Esophagus squamous epithelium (tissue), 5 donors: ENCODE measurements around the gene PALD1. TPM values are rescaled to one million over a fixed set of nuclear protein-coding genes. Genes with fewer than 3 reads are reported as not detected.

Experiments
- DNase-seq: peaks from one replicate; lab custom pipeline; 2025; lab: John Stamatoyannopoulos, UW
- H3K27ac ChIP-seq, 4 donors: fragments of 200-600 bp; sonication (generic); one replicate each; pipeline ENCODE4 v1.5.1; 2016 to 2019; ENCODE audit warnings: mild to moderate bottlenecking in 1 of 4
- H3K27me3 ChIP-seq, 4 donors: fragments of 200-600 bp; sonication (generic); 1 replicate in 3 of 4; 2 replicates in 1 of 4; pipeline versions ENCODE4 v1.5.1 to v1.6.0; 2017 to 2021; ENCODE audit warnings: antibody characterized with exemption in 1 of 4
- H3K36me3 ChIP-seq, 3 donors: fragments of 200-600 bp; sonication (generic); one replicate each; pipeline ENCODE4 v1.5.1; 2016 to 2019
- H3K4me1 ChIP-seq, 3 donors: fragments of 200-600 bp; sonication (generic); one replicate each; pipeline ENCODE4 v1.5.1; 2017 to 2019
- H3K4me3 ChIP-seq, 4 donors: fragments of 200-600 bp; sonication (generic); 1 replicate in 3 of 4; 2 replicates in 1 of 4; pipeline ENCODE4 v1.5.1; 2016 to 2019; ENCODE audit warnings: mild to moderate bottlenecking in 2 of 4, moderate library complexity in 1 of 4
- H3K9me3 ChIP-seq, 3 donors: fragments of 200-600 bp; sonication (generic); one replicate each; pipeline ENCODE4 v1.5.1; 2016 to 2019
- CTCF ChIP-seq, 6 experiments: fragments of 450-650 bp in 4 of 6; fragments of 200-600 bp in 2 of 6; sonication (generic) in 2 of 6; IDR thresholded peaks; one replicate each; pipeline ENCODE4 v1.5.1; 2016 to 2019; ENCODE audit warnings: antibody characterized with exemption in 6 of 6, mild to moderate bottlenecking in 4 of 6, moderate library complexity in 4 of 6
- POLR2A ChIP-seq, 4 donors: fragments of 450-650 bp; IDR thresholded peaks; one replicate each; pipeline ENCODE4 v1.6.1; 2017; ENCODE audit warnings: antibody characterized with exemption in 4 of 4, mild to moderate bottlenecking in 4 of 4, moderate library complexity in 3 of 4
- WGBS, 2 donors: methylation state at CpG; one replicate each; pipeline ENCODE4 v1.1.5; 2018; 5-methylcytosine and 5-hydroxymethylcytosine counted together
- intact Hi-C: fragments of 100-400 bp; cut with DNase I; formaldehyde crosslinking; loops from one replicate; pipeline ENCODE4 v1.15.0; 2022
- total RNA-seq, 4 donors: library from RNA; depleted of rRNA; stranded (reverse); fragments of >200 nt; gene quantifications; one replicate each; pipeline ENCODE4 v1.1.0, GENCODE V29; 2016
- donor health status: DM: yes; HTN: yes; CAD: no.

Gene PALD1
- total RNA-seq, 4 donors from 2014 or later, result 2.6 to 11.3 (median 4.5) TPM

GRCh38 chr10:70582793-70583668, 104.5 kb downstream of the PALD1 start:
- Histone ChIP-seq H3K9me3 (no peaks in the 10 kb centered on the region), H3K4me3 (no peak overlapping the region), H3K4me1 (peaks cover 0 to 17% (median 0%) of the 10 kb centered on the region in 3 donors), H3K27ac (no peak overlapping the region), H3K36me3 (no peaks in the 10 kb centered on the region), H3K27me3 (no peaks in the 10 kb centered on the region)
- TF ChIP-seq CTCF (IDR thresholded peaks at IDR 0.05) (no peak), POLR2A (IDR thresholded peaks at IDR 0.05) (no peak)
- intact Hi-C loops, result no loop called here
- WGBS, 2 donors, result 85 to 94% methylated on average over 12 to 14 of the region's 19 CpGs
- DNase-seq, result no peak

- no peaks in the 10 kb centered on the region for H3K27me3 ChIP-seq
- H3K27ac ChIP-seq, result no peak overlapping the region
- no peak for DNase-seq
- intact Hi-C loops, result no loop called here
- H3K4me3 ChIP-seq, result no peak overlapping the region
- no peaks in the 10 kb centered on the region for H3K9me3 ChIP-seq
- H3K36me3 ChIP-seq, result no peaks in the 10 kb centered on the region
- TF ChIP-seq CTCF (IDR thresholded peaks at IDR 0.05) (no peak), POLR2A (IDR thresholded peaks at IDR 0.05) (no peak)
- WGBS, 2 donors, result 69 to 71% methylated on average over 2 of the region's 2 CpGs
- H3K4me1 ChIP-seq, result peaks cover 0 to 13% (median 0%) of the 10 kb centered on the region in 3 donors
These were observed 105.1 kb downstream of the PALD1 start for GRCh38 chr10:70583669-70584037.

GRCh38 chr10:70584366-70584765, 105.8 kb downstream of the PALD1 start:
- intact Hi-C loops, result no loop called here
- WGBS, 2 donors, result 84 to 87% methylated on average over 11 of the region's 11 CpGs
- Histone ChIP-seq H3K9me3 (no peaks in the 10 kb centered on the region), H3K4me1 (peaks cover 0 to 16% (median 0%) of the 10 kb centered on the region in 3 donors), H3K4me3 (no peak overlapping the region), H3K27ac (no peak overlapping the region), H3K36me3 (no peaks in the 10 kb centered on the region), H3K27me3 (no peaks in the 10 kb centered on the region)
- TF ChIP-seq POLR2A (IDR thresholded peaks at IDR 0.05) (no peak), CTCF (IDR thresholded peaks at IDR 0.05) (no peak)
- no peak for DNase-seq

GRCh38 chr10:70584909-70585544, 106.5 kb downstream of the PALD1 start:
- H3K27ac ChIP-seq, result no peak overlapping the region

More at GRCh38 chr10:70584909-70585544, 106.5 kb downstream of the PALD1 start:
- no peak for DNase-seq
- Histone ChIP-seq H3K36me3 (no peaks in the 10 kb centered on the region), H3K27me3 (no peaks in the 10 kb centered on the region), H3K9me3 (no peaks in the 10 kb centered on the region), H3K4me1 (peaks cover 0 to 22% (median 1%) of the 10 kb centered on the region in 3 donors), H3K4me3 (no peak overlapping the region)
- intact Hi-C loops, result no loop called here
- TF ChIP-seq POLR2A (IDR thresholded peaks at IDR 0.05), result no peak
- no peak for TF ChIP-seq CTCF (IDR thresholded peaks at IDR 0.05)
- 48 to 57% methylated on average over 5 to 6 of the region's 7 CpGs for WGBS, 2 donors
